ENCODE data around the gene ACCSL.

The ACCSL gene

GRCh38 chr11:44047931-44048431 is at the start of gene ACCSL:
TSS of gene ACCSL (plus strand) at chr11:44047981. CDS start at chr11:44048037, 56 bp downstream.
- DNase-seq, result no peak

DNA sequence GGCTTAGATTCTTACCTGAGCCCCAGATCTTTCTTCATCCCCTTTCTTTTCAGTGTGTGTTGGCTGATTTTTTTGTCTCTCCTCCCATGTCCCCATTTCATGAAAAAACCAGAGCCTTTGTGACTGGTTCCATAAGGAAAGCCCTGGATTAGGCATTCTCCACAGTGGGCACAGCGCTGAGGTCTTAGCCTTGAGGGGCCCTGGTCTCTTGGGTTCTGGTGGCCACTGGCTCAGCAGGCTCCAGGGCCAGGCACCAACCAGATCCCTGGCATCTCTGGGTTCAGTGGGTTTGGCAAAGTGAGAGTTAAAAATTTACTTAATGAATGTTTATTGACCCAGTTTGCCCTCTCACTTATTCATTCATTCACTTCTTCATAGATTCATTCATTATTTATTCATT is 49.5 kb upstream of the ACCSL start:
- no peak for DNase-seq

- no peak for DNase-seq
These were observed 47.0 kb upstream of the ACCSL start for GRCh38 chr11:44000731-44001130.

- DNase-seq, result no peak
These were observed 45.3 kb upstream of the ACCSL start for GRCh38 chr11:44002191-44003093.

- no peak for DNase-seq
These were observed 43.9 kb upstream of the ACCSL start for GRCh38 chr11:44003736-44004451.

DNA sequence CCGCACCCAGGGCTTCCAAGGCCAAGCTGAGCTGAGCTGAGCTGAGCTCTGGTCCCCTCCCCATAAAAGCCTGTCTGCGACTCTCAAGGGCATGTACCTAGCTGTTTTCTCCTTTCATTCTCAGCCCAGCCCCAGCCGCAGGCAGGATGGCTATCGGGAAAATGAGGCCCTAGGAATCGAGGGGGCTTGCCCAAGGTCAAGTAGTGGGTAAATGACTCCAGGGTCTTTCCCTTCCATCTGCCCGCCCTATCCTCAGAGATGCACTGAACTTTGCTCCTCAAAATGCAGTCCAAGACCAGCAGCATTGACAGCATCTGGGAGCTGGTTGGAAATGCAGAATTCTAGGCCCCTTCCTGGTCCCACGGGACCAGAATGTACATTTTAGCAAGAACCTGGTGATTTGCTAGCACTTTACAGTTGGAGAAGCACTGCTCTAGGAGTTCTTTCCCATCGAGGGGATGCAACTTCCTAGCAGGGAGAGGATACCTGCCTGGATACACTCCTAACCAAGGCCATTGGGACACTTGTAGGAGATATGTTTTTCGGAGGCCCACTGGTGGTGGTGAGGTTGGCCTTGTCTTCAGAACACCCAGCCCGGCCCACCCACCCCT is 43.2 kb upstream of the ACCSL start:
- no peak for DNase-seq

DNA sequence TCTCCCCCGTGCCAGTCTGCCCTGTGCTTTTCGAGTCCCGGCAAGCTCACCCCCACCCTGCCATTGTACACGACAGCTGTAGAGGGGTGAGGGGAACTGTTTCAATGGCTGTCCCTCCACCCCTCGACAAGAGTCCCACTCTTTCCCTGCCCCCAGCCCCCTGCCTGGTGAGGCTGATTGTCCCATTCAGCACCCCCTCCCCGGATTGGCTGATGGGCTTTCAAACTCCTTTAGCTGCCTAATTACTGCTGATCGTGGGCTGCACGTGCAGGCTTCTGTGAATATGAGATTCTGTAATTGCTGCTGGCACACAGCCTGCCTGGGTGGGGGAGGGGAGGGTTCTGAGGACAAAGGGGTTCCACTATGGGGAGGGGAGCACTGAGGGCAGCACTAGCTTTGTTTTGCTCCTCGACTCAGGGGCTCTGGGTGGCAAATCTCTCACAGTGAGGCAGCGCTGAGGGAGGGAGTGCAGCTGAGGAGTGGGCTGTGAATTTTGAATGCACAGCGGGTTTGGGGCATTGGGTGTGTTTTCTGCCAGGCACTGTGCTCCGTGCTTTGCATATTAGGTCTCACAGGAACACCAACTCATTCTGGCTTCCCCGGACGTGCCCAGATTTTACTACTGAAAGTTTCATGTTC is 42.6 kb upstream of the ACCSL start:
- DNase-seq, result no peak

GRCh38 chr11:44005956-44006355 is 41.8 kb upstream of the ACCSL start:
- DNase-seq, result no peak

- DNase-seq, result no peak
These were observed 40.8 kb upstream of the ACCSL start for GRCh38 chr11:44006917-44007361.

DNA sequence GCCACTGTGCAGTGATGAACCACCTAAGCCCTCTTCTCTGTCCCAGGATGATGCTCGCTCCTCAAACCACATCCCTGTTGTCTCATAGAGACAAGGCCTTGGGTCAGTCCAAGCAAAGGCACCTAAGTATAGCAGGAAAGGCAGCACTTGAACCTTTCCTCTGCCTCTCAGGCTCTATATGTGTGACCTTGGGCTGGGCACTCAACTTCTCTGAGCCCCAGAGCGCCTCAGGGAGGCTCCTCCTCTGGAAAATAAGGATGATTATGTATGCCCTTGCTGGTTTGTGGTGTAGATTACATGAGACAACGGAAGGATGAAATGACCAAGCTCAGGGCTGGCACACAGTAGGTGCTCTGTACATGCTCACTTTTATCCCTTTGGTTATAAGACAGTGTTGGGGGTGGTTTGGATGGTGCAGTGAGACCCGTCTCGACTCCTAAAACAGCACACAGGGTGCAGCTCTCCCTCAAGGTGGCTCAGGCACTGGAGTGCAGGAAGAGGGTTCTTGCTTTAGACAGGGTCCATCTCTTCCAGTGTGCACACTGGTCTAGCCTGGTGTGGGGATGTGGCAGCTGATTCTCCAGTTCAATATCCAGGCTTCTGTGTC is 40.2 kb upstream of the ACCSL start:
- DNase-seq, result no peak

DNA sequence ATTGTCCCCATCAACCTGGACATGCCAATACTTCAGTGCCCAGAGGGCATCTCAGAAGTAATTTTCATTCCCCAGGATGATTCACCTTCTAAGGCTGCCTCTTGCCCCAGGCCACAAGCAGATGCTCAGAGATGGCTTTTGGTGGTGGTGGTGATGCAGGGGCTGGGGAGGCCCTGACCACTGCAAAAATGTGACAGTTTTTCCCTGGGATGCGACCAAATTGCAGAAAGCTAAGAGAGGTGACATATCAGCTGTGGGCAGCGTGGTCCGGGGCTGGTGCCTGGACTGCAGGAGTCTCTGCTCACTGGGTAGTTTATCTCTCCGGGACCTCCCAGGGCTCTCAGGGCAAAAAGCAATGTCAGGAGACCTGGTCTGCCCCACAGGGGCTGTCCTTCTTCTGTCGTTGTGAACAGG is 39.7 kb upstream of the ACCSL start:
- DNase-seq, result no peak

DNA sequence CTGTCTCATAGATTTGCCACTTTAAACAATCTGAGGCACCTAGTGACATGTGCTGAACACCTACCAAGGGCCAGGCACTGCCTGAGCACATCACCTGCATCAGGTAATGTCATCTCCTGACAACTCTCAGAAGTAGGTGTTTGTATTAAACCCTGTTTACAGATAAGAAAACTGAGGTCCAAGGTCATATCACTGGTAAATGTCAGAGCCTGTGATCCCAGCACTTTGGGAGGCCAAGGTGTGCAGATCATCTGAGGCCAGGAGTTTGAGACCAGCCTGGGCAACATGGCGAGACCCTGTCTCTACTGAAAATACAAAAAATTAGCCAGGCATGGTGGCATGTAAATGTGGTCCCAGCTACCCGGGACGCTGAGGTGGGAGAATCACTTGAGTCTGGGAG is 39.1 kb upstream of the ACCSL start:
- no peak for DNase-seq

DNA sequence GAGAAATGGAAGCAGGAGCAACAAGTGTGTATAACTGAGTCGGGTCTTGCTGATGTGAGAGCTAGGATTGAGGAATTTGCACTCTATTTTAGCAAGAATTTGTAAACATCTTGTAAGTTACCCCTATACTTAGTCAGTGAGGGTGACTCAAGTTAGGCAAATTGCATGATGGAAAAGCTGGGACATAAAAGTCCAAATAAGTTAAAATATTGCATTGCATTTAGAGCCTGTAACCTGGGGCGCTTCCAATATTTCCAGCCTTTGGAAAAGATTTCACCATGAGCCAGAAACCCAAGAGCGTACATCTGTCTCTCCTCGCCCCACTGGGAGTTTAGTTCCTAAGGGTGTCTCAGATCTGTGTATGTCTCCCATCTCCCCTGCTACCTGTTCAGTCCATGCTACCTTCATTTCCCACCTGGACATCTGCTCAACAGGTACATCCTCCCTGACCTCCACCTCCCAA is 37.0 kb upstream of the ACCSL start:
- DNase-seq, result no peak

- DNase-seq, result no peak
These were observed 36.0 kb upstream of the ACCSL start for GRCh38 chr11:44011797-44012196.

DNA sequence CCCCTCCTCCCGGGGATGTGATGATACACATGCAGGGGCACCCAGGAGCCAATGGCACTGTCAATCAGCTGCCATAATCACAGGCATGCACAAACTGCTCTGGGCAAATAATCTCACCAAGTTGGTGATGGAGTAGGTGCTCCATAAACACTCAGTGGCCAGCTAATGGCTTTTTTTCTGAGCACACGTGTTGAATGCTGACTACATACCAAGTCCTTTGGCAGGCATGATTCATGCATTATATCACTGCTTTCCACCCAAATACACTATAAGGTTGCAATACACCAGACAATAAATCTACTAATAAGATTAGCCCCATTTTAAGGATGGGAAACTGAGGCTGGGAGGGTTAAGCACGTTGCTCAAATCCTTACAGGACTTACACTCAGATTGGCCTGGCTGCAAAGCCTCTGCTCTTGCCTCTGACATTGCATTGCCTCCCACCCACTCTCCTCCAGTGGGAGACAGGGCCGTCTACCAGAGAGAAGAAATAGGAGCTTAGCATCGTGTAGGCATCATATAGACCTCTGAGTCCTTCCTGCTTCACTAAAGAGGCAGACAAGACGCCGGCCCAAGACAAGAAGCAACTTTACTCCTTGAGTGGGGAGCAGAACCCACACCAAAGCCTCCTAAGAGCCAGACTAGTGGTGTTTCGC is 32.7 kb upstream of the ACCSL start:
- no peak for DNase-seq

GRCh38 chr11:44015624-44016007 is 32.2 kb upstream of the ACCSL start:
- DNase-seq, result no peak

DNA sequence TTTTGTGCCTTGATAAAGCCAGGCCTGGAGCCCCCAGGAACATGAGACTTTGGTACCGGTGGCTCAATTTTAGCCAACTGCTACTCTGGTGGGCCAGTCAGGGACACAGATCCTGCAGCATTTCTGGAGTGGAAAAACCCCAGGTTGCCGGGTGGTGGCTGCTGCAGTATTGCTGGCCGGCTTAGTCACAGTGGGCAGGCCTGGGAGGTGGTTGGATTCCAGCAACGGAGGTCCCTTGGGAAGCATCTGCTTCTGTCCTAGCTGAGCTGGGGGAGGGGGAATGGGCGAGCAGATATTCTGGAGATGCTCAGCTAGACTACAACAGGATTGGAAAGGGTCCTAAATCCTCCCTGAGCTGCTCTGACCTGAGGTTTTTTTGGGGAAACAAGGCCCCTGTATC is 31.6 kb upstream of the ACCSL start:
- no peak for DNase-seq

DNA sequence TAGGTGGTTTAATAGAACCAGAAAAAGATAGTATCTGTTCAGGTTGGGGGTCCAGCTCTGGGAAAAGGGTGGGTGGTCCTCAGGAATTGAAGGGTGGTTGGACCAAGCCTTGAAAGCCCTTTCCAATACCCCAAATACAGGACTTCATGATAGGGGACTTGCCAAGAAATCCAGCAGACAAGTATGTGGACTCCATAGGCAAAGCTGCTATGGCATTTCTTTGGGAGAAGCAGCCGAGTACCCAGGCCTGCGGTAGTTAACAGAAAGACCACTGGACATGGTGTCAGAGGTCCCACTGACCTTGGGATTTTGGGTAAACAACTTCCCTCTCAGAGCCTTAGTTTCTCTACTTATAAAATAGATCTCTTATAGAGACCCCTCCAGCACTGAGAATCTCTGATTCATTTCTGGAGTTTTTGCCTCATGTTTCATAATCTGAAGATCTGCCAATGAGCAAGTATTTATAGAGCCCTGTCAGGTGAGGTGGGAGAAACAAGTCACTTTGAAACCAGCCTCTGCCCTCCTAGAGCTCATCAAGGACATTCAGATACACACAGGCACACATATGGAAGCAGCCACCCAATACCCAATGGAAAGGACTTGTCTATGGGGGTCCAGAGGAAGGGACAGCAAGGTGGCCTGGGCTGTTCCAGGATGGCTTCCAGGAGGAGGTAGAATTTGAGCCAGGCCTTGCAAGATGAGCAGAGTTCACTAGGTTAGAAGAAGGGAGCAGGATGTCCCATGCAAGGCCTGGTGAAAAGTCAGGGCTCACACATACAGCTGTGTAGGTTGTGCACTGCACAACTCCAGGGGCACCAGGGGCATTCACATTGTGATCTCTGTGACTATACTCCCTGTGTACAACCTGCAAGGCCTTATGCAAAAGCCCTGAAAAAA is 31.0 kb upstream of the ACCSL start:
- DNase-seq, result no peak

DNA sequence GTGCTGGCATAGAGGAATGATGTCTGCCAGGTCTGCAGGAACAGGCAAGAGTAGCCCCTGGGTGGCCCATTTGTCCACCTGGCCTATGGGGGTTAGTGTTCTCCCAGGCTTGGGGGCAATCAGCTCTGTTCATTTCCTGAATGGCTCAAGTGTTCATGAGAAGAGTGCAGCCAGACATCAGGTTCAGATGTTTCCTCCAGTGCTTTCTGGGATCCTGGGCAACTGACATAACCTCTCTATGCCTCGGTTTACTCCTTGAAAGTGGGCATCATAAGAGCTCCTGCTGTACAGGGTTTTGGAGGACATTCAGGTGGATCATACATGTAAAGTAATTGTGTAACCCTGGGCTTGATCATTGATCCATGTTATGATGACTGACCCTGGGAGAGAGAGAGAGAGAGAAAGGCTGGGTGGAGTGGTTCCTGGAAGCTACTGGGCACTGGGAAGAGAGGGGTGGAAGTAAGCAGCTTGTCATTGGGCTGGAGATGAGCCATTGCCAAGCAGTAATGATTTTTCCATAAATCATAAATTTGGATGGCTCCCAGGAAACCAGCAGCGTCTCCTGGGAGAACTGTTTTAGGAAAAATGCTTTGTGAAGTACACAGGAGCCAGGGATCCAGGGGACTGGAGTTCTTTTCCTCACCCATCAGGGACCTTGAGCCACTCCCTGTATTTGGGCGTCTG is 30.2 kb upstream of the ACCSL start:
- no peak for DNase-seq

GRCh38 chr11:44018127-44018521 is 29.7 kb upstream of the ACCSL start:
- DNase-seq, result no peak
